Activated CD8-positive, alpha-beta T cell treated with anti-CD3 and anti-CD28 coated beads, Interleukin-2, amount 10 ng/mL, durations not matched to agents 7 days and 5 days (primary cell): Measurements from ENCODE around the gene MORC4. TPM values are rescaled to one million over a fixed set of nuclear protein-coding genes. Genes with fewer than 3 reads are reported as not detected.
"Not testable (repeated sequence)": the region's sequence is repeated elsewhere in the genome, so short reads cannot be mapped to it uniquely, and the experiment has no call there.

Source experiments
- ATAC-seq: fragments of 150-1000 bp; cut with Tn5 transposase; one replicate; pipeline ENCODE4 v1.10.0; 2021; ENCODE audit warnings: moderate library complexity
- CTCF ChIA-PET: fragments of 350-600 bp; sonication (Branson Sonifier 250); formaldehyde crosslinking; loops from one replicate; lab custom pipeline; 2021; ENCODE audit warnings: antibody characterized with exemption; lab: Charles Lee
- POLR2A ChIA-PET: fragments of 350-600 bp; sonication (Branson Sonifier 250); formaldehyde crosslinking; loops from one replicate; lab custom pipeline; 2021; ENCODE audit warnings: antibody characterized with exemption; lab: Charles Lee
- DNase-seq: peaks from one replicate; pipeline ENCODE4 v3.0.0-alpha.2; 2020
- H3K27ac Mint-ChIP-seq: one replicate; pipeline ENCODE4 v1.8.0; 2021; ENCODE audit warnings: mild to moderate bottlenecking, mixed read lengths
- H3K27me3 Mint-ChIP-seq: one replicate; pipeline ENCODE4 v1.8.0; 2021; ENCODE audit warnings: low read depth, mixed read lengths
- H3K36me3 Mint-ChIP-seq: one replicate; pipeline ENCODE4 v1.8.0; 2021; ENCODE audit warnings: low read depth, mixed read lengths
- H3K4me1 Mint-ChIP-seq: one replicate; pipeline ENCODE4 v1.8.0; 2021; ENCODE audit warnings: low read depth, mixed read lengths
- H3K4me3 Mint-ChIP-seq: one replicate; pipeline ENCODE4 v1.8.0; 2021; ENCODE audit warnings: mild to moderate bottlenecking, mixed read lengths
- H3K9me3 Mint-ChIP-seq: one replicate; pipeline ENCODE4 v1.8.0; 2022; ENCODE audit warnings: mixed read lengths; ENCODE audit not compliant: insufficient read depth
- total RNA-seq, 2 experiments: library from RNA; stranded (reverse); gene quantifications; one replicate each; pipeline ENCODE4 v1.2.3, GENCODE V29; 2021

The MORC4 gene
- total RNA-seq, 2 experiments from 2014 or later, result 5.7 to 6.5 TPM

DNA sequence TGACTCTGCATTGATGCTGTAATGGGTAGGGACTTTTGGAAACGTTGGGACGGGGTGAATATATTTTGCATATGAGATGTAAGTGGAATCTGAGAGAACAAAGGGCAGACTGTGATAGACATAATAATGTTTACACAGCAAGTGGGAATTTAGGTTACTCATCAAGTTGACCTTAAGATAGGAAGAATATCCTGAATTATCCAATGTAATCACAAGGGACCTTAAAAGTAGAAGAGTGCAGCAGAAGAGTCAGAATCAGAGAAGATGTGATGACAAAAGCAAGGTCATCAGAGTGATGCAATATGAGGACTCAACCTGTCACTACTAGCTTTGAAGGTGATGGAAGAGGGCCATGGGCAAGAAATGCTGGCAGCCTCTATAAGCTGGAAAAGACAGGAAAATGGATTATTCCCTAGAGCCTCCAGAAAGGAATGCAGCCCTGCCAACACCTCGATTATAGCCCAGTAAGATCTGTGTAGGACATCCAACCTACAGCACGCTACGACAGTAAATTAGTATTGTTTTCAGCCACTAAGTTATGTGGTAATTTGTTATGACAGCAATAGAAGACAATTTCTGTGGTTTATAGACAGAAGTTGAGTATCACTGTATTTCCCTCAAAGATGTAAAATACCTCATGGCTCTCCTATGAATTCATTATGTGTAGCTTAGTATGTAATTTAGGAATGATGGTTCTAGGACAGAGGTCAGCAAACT lies 26.4 kb downstream of the MORC4 start:
- no peaks in the 10 kb centered on the region for H3K9me3 Mint-ChIP-seq
- no peaks in the 10 kb centered on the region for H3K27me3 Mint-ChIP-seq
- H3K36me3 Mint-ChIP-seq, result peaks cover 2% of the 10 kb centered on the region
- ChIA-PET CTCF (no interaction called here), POLR2A (no interaction called here)
- H3K4me1 Mint-ChIP-seq, result no peaks in the 10 kb centered on the region
- no peak for DNase-seq
- ATAC-seq, result no peak
- no peak overlapping the region for H3K27ac Mint-ChIP-seq
- H3K4me3 Mint-ChIP-seq, result no peak overlapping the region

- Mint-ChIP-seq H3K36me3 (peaks cover 2% of the 10 kb centered on the region), H3K27me3 (no peaks in the 10 kb centered on the region), H3K27ac (no peak overlapping the region), H3K4me1 (no peaks in the 10 kb centered on the region), H3K9me3 (no peaks in the 10 kb centered on the region), H3K4me3 (no peak overlapping the region)
- no peak for DNase-seq
- ChIA-PET POLR2A (no interaction called here), CTCF (no interaction called here)
- ATAC-seq, result no peak
Observed at GRCh38 chrX:106972896-106973295, 27.1 kb downstream of the MORC4 start.

DNA sequence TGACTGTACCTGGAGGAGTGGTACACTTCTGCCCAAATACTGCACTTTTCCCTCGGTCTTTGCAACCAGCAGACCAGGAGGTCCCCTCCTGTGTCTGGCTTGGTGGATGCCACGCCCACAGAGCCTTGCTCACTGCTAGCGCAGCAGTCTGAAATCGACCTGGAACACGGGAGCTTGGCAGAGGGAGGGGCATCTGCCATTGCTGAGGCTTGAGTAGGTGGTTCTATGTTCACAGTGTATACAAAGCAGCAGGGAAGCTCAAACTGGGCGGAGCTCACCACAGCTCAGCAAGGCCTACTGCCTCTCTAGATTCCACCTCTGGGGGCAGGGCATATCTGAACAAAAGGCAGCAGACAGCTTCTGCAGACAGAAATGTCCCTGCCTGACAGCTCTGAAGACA lies 33.5 kb downstream of the MORC4 start:
- H3K36me3 Mint-ChIP-seq, H3K4me1 Mint-ChIP-seq, DNase-seq, H3K4me3 Mint-ChIP-seq, ATAC-seq, CTCF ChIA-PET, H3K9me3 Mint-ChIP-seq, H3K27ac Mint-ChIP-seq, POLR2A ChIA-PET, H3K27me3 Mint-ChIP-seq: not testable (repeated sequence)

DNA sequence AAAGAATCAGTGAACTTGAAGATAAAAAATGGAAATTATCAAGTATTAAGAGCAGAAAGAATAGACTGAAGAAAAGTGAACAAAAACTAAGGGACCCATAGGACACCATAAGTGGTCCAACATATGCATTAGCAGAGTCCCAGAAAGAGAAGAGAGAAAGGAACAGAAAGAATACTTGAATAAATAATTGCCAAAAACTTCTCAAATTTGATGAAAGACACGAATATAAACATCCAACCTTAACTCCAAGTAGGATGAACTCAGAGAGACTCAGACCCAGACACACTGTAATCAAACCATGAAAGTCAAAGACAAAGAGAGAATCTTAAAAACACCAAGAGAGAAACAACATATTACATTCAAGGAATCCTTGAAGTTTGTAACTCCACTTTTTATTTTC lies 35.7 kb downstream of the MORC4 start:
- Mint-ChIP-seq H3K4me3 (no peak overlapping the region), H3K36me3 (peaks cover 4% of the 10 kb centered on the region), H3K27me3 (no peaks in the 10 kb centered on the region), H3K27ac (no peak overlapping the region), H3K4me1 (no peaks in the 10 kb centered on the region), H3K9me3 (no peaks in the 10 kb centered on the region)
- ATAC-seq, result no peak
- CTCF ChIA-PET, result no interaction called here
- DNase-seq, result no peak
- POLR2A ChIA-PET, result no interaction called here

DNA sequence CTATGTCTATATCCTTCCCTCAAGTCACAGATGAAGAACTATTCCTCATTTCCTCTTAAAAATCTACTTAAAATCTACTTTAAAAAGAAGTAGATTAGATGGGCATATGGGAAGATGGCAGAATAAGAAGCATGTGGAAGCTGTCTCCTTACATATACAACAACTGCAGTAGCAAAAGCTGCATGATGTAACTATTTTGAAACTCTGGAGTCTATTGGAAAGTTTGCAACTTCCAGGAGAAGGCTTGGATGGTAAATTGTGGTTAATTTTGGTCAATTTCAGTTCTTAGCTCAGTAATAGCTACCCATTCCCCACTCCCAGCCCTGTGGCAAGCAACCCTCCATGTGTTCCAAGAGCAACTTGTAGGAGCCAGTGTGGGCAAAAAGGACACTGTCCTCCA lies 36.9 kb downstream of the MORC4 start:
- ChIA-PET CTCF (no interaction called here), POLR2A (no interaction called here)
- ATAC-seq (no peak), DNase-seq (no peak)
- Mint-ChIP-seq H3K27me3 (no peaks in the 10 kb centered on the region), H3K4me1 (no peaks in the 10 kb centered on the region), H3K4me3 (no peak overlapping the region), H3K36me3 (peaks cover 4% of the 10 kb centered on the region), H3K9me3 (no peaks in the 10 kb centered on the region), H3K27ac (no peak overlapping the region)

GRCh38 chrX:106959901-106960300 lies 40.1 kb downstream of the MORC4 start:
- H3K4me3 Mint-ChIP-seq, result no peak overlapping the region
- H3K9me3 Mint-ChIP-seq, result no peaks in the 10 kb centered on the region
- no peaks in the 10 kb centered on the region for H3K27me3 Mint-ChIP-seq
- peaks cover 2% of the 10 kb centered on the region for H3K36me3 Mint-ChIP-seq
- H3K4me1 Mint-ChIP-seq, result no peaks in the 10 kb centered on the region
- no peak for DNase-seq
- no peak for ATAC-seq
- ChIA-PET CTCF (interaction anchor here (0.7 kb wide), 1 partner anchor 61 kb away, joined by 3 read pairs; no protein-coding TSS in a partner anchor), POLR2A (no interaction called here)
- no peak overlapping the region for H3K27ac Mint-ChIP-seq

DNA sequence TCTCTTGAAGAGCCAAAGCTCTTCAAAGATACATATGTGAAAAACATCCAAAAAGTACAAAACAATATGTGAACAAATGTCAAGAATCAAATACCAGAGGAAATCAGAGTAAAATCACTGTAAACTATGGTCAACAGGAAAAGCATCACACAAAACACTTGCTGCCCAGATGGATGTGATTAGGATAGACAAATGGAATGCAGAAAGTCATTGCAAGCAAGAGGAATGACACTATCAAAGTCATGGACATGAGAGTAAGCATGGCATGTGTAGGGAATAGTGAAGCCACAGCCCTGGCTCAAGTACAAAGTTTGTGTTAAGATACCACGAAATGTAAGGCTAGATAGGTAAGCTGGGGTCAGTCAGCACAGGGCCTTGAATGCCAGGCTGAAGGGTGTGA lies 42.2 kb downstream of the MORC4 start:
- no peaks in the 10 kb centered on the region for H3K9me3 Mint-ChIP-seq
- H3K27me3 Mint-ChIP-seq, result no peaks in the 10 kb centered on the region
- no peaks in the 10 kb centered on the region for H3K36me3 Mint-ChIP-seq
- H3K4me1 Mint-ChIP-seq, result no peaks in the 10 kb centered on the region
- ATAC-seq, result no peak
- DNase-seq, result no peak
- POLR2A ChIA-PET, result no interaction called here
- CTCF ChIA-PET, result no interaction called here
- H3K27ac Mint-ChIP-seq, result no peak overlapping the region
- no peak overlapping the region for H3K4me3 Mint-ChIP-seq

GRCh38 chrX:106955004-106955772 lies 44.8 kb downstream of the MORC4 start:
- CTCF ChIA-PET, result no interaction called here
- POLR2A ChIA-PET, result no interaction called here
- H3K4me3 Mint-ChIP-seq, result no peak overlapping the region
- H3K4me1 Mint-ChIP-seq, result no peaks in the 10 kb centered on the region
- no peak for DNase-seq
- ATAC-seq, result no peak
- no peaks in the 10 kb centered on the region for H3K36me3 Mint-ChIP-seq
- no peaks in the 10 kb centered on the region for H3K27me3 Mint-ChIP-seq
- no peak overlapping the region for H3K27ac Mint-ChIP-seq
- no peaks in the 10 kb centered on the region for H3K9me3 Mint-ChIP-seq

GRCh38 chrX:106954041-106954440 lies 46.0 kb downstream of the MORC4 start:
- Mint-ChIP-seq H3K36me3 (no peaks in the 10 kb centered on the region), H3K27me3 (no peaks in the 10 kb centered on the region), H3K4me3 (no peak overlapping the region), H3K27ac (no peak overlapping the region), H3K4me1 (no peaks in the 10 kb centered on the region), H3K9me3 (no peaks in the 10 kb centered on the region)
- no peak for ATAC-seq
- no peak for DNase-seq
- ChIA-PET POLR2A (no interaction called here), CTCF (no interaction called here)

GRCh38 chrX:106952988-106953387 lies 47.0 kb downstream of the MORC4 start:
- H3K27ac Mint-ChIP-seq, result no peak overlapping the region
- H3K4me1 Mint-ChIP-seq, result no peaks in the 10 kb centered on the region
- no peaks in the 10 kb centered on the region for H3K27me3 Mint-ChIP-seq
- no peak overlapping the region for H3K4me3 Mint-ChIP-seq
- ATAC-seq (no peak), DNase-seq (no peak)
- no peaks in the 10 kb centered on the region for H3K36me3 Mint-ChIP-seq
- ChIA-PET CTCF (interaction anchor here (0.9 to 1.1 kb wide), 2 partner anchors 56 to 59 kb away, joined by 3 read pairs; no protein-coding TSS in a partner anchor), POLR2A (no interaction called here)
- H3K9me3 Mint-ChIP-seq, result no peaks in the 10 kb centered on the region

DNA sequence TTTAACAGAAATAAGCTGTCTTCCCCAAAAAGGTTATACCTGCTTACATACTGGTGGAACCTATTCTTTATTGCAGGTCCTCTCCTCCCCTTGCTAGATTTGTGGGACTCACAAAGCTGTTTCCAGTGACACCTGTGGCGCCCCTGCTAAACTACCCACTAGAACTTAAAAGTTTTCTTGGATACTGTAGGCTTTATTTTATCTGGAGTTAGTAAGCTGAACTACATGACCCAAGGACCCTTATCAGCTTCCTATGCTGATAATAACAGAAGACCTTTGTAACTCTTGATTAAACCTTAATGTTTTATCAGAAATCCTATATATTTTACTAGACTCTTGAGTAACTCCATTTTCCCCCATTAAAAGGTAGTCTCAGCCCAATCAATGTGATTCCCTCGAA lies 47.5 kb downstream of the MORC4 start:
- no peak overlapping the region for H3K27ac Mint-ChIP-seq
- no peak for ATAC-seq
- no peaks in the 10 kb centered on the region for H3K9me3 Mint-ChIP-seq
- no peaks in the 10 kb centered on the region for H3K4me1 Mint-ChIP-seq
- CTCF ChIA-PET, result interaction anchor here (0.9 to 1.1 kb wide), 2 partner anchors 55 to 58 kb away, joined by 3 read pairs; no protein-coding TSS in a partner anchor
- POLR2A ChIA-PET, result no interaction called here
- no peak for DNase-seq
- H3K36me3 Mint-ChIP-seq, result no peaks in the 10 kb centered on the region
- no peaks in the 10 kb centered on the region for H3K27me3 Mint-ChIP-seq
- H3K4me3 Mint-ChIP-seq, result no peak overlapping the region

GRCh38 chrX:106952089-106952488 lies 47.9 kb downstream of the MORC4 start:
- Mint-ChIP-seq H3K9me3 (no peaks in the 10 kb centered on the region), H3K27me3 (no peaks in the 10 kb centered on the region), H3K4me1 (no peaks in the 10 kb centered on the region), H3K27ac (no peak overlapping the region), H3K4me3 (no peak overlapping the region), H3K36me3 (no peaks in the 10 kb centered on the region)
- CTCF ChIA-PET, result interaction anchor here (0.9 to 1.1 kb wide), 2 partner anchors 55 to 58 kb away, joined by 3 read pairs; no protein-coding TSS in a partner anchor
- no peak for DNase-seq
- POLR2A ChIA-PET, result no interaction called here
- ATAC-seq, result no peak
